Smooth muscle cell (in vitro differentiated cells): ENCODE measurements around the gene UPF3A. TPM values are rescaled to one million over a fixed set of nuclear protein-coding genes. Genes with fewer than 3 reads are reported as not detected.
A peak's percentile ranks its signal among the peaks of the same experiment; 100 is the strongest.
"Not testable (repeated sequence)": the region's sequence is repeated elsewhere in the genome, so short reads cannot be mapped to it uniquely, and the experiment has no call there.

Experiments
- DNase-seq: peaks from one replicate; lab custom pipeline; 2025; ENCODE audit not compliant: unreplicated experiment; lab: John Stamatoyannopoulos, UW
- H2AFZ ChIP-seq: fragments of 200-600 bp; sonication (generic); 2 replicates; pipeline ENCODE4 v1.6.0; 2016; ENCODE audit warnings: antibody characterized with exemption, low read depth, mild to moderate bottlenecking
- H3F3A ChIP-seq: fragments of 200-600 bp; sonication (generic); 2 replicates; pipeline ENCODE4 v1.6.0; 2017; ENCODE audit warnings: antibody characterized with exemption, low read depth
- H3K27ac ChIP-seq: fragments of 200-600 bp; sonication (generic); 2 replicates; pipeline ENCODE4 v1.5.1; 2016; ENCODE audit warnings: low read depth, mild to moderate bottlenecking
- H3K27me3 ChIP-seq: fragments of 200-600 bp; sonication (generic); 2 replicates; pipeline ENCODE4 v1.6.1; 2016; ENCODE audit warnings: low read depth, mild to moderate bottlenecking
- H3K36me3 ChIP-seq: fragments of 200-600 bp; sonication (generic); 2 replicates; pipeline ENCODE4 v1.5.1; 2016; ENCODE audit warnings: low read depth
- H3K4me1 ChIP-seq: fragments of 200-600 bp; sonication (generic); 2 replicates; pipeline ENCODE4 v1.5.1; 2016; ENCODE audit warnings: low read depth
- H3K4me2 ChIP-seq: fragments of 200-600 bp; sonication (generic); 2 replicates; pipeline ENCODE4 v1.6.0; 2016; ENCODE audit warnings: mild to moderate bottlenecking
- H3K4me3 ChIP-seq: fragments of 200-600 bp; sonication (generic); 2 replicates; pipeline ENCODE4 v1.5.1; 2016; ENCODE audit warnings: mild to moderate bottlenecking
- H3K79me2 ChIP-seq: fragments of 200-600 bp; sonication (generic); 2 replicates; pipeline ENCODE4 v1.6.0; 2016; ENCODE audit warnings: low read depth, mild to moderate bottlenecking
- H3K9ac ChIP-seq: fragments of 200-600 bp; sonication (generic); 2 replicates; pipeline ENCODE4 v1.6.0; 2016; ENCODE audit warnings: low read depth
- H3K9me3 ChIP-seq: fragments of 200-600 bp; sonication (generic); replicated peaks from 2 replicates; pipeline ENCODE4 v1.5.1; 2016; ENCODE audit warnings: low read depth
- H4K20me1 ChIP-seq: fragments of 200-600 bp; sonication (generic); 2 replicates; pipeline ENCODE4 v1.6.0; 2016; ENCODE audit warnings: low read depth
- WGBS: methylation state at CpG from one replicate; pipeline ENCODE4 v1.1.7; 2016; ENCODE audit warnings: low lambda C conversion rate; 5-methylcytosine and 5-hydroxymethylcytosine counted together
- polyA plus RNA-seq: library from polyadenylated mRNA; unstranded; fragments of >200 nt; fragmentation: Nextera tagmentation; extraction: Ambion mirVana; gene quantifications from 2 replicates; pipeline ENCODE4 v1.2.1, GENCODE V29; 2016
- total RNA-seq: library from RNA; depleted of rRNA; stranded (reverse); fragments of >200 nt; gene quantifications from 2 replicates; pipeline ENCODE4 v1.2.3, GENCODE V29; 2014
- TF ChIP-seq, protein P1 (sequence below): fragments of 200-600 bp; sonication (generic); IDR thresholded peaks from 2 replicates; pipeline ENCODE4 v1.5.1; 2017; ENCODE audit warnings: borderline replicate concordance, mild to moderate bottlenecking, antibody characterized with exemption; ENCODE audit not compliant: insufficient read depth, poor library complexity, severe bottlenecking

Gene UPF3A
- total and polyA plus RNA-seq, 2 experiments from 2014 or later: 22.4 to 34.1 TPM

DNA sequence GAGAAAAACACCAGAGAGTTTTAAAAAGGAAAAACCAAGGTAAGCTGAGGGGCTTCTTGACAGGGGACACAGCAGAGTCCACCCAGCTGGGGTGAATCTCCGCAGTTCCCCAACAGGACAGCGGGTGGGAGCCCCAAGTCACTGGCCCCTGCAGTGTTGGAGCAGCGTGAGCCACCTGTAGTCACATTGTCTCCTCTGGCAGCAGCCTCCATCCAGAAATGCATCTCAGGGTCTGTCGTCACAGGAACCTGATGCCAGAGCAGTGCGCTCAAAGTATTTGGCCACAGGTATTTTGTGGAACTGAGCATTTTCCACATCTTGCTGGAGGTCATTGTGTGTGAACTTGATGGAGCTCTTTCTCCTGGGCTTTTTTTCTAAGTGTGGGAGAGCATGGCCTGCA is 57.6 kb downstream of the UPF3A start:
- TF ChIP-seq, protein P1, sequence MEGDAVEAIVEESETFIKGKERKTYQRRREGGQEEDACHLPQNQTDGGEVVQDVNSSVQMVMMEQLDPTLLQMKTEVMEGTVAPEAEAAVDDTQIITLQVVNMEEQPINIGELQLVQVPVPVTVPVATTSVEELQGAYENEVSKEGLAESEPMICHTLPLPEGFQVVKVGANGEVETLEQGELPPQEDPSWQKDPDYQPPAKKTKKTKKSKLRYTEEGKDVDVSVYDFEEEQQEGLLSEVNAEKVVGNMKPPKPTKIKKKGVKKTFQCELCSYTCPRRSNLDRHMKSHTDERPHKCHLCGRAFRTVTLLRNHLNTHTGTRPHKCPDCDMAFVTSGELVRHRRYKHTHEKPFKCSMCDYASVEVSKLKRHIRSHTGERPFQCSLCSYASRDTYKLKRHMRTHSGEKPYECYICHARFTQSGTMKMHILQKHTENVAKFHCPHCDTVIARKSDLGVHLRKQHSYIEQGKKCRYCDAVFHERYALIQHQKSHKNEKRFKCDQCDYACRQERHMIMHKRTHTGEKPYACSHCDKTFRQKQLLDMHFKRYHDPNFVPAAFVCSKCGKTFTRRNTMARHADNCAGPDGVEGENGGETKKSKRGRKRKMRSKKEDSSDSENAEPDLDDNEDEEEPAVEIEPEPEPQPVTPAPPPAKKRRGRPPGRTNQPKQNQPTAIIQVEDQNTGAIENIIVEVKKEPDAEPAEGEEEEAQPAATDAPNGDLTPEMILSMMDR: no peak
- no peaks in the 10 kb centered on the region for H3K36me3 ChIP-seq
- no peaks in the 10 kb centered on the region for H4K20me1 ChIP-seq
- H3K9me3 ChIP-seq: no peaks in the 10 kb centered on the region
- no peaks in the 10 kb centered on the region for H3F3A ChIP-seq
- no peak overlapping the region for H3K9ac ChIP-seq
- H3K4me3 ChIP-seq: no peak overlapping the region
- WGBS: 92% methylated on average over 5 of the region's 5 CpGs
- H3K27me3 ChIP-seq: no peaks in the 10 kb centered on the region
- peaks cover 4% of the 10 kb centered on the region for H3K4me1 ChIP-seq
- H2AFZ ChIP-seq: no peak overlapping the region
- no peak overlapping the region for H3K4me2 ChIP-seq
- DNase-seq: no peak
- H3K27ac ChIP-seq: no peak overlapping the region
- H3K79me2 ChIP-seq: no peaks in the 10 kb centered on the region

DNA sequence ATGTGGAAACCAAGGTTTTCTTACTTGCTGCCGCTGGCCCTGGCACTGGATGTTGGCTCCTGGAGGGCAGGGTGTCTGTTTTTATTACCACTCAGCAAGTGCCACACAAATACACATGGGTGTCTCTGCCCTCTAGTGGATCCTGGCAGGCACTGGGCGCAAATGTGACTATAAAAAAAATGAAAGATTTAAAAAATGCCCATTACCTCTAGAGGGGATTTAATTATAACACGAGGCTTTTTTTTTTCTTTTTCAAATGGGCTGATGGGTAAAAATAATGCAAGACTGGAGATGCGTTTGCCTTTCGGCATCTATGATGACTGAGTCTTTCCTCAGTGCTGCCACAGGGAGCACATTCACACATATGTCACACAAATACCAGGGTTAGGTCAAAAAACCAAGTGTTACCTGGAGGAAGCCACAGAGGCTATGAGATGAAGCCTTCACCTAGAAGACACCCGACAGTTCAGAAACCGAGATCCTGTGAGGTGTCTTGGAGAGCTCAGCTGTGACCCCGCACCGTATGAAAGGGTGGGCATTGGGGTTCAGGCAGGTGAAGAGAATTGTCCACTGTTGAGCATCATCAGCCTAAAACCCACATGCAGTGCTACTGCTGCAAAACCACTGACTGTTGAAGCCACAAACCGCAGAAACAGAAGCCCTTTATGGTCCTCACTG is 58.6 kb downstream of the UPF3A start:
- H3K4me2 ChIP-seq: no peak overlapping the region
- H4K20me1 ChIP-seq: no peaks in the 10 kb centered on the region
- WGBS: 80% methylated on average over 10 of the region's 10 CpGs
- H3K27ac ChIP-seq: no peak overlapping the region
- DNase-seq: no peak
- H2AFZ ChIP-seq: no peak overlapping the region
- H3K4me3 ChIP-seq: no peak overlapping the region
- no peaks in the 10 kb centered on the region for H3K79me2 ChIP-seq
- H3K27me3 ChIP-seq: no peaks in the 10 kb centered on the region
- no peaks in the 10 kb centered on the region for H3K36me3 ChIP-seq
- no peak overlapping the region for H3K9ac ChIP-seq
- H3K4me1 ChIP-seq: no peaks in the 10 kb centered on the region
- TF ChIP-seq, protein P1: peak; percentile 51
- no peaks in the 10 kb centered on the region for H3K9me3 ChIP-seq
- H3F3A ChIP-seq: no peaks in the 10 kb centered on the region

DNA sequence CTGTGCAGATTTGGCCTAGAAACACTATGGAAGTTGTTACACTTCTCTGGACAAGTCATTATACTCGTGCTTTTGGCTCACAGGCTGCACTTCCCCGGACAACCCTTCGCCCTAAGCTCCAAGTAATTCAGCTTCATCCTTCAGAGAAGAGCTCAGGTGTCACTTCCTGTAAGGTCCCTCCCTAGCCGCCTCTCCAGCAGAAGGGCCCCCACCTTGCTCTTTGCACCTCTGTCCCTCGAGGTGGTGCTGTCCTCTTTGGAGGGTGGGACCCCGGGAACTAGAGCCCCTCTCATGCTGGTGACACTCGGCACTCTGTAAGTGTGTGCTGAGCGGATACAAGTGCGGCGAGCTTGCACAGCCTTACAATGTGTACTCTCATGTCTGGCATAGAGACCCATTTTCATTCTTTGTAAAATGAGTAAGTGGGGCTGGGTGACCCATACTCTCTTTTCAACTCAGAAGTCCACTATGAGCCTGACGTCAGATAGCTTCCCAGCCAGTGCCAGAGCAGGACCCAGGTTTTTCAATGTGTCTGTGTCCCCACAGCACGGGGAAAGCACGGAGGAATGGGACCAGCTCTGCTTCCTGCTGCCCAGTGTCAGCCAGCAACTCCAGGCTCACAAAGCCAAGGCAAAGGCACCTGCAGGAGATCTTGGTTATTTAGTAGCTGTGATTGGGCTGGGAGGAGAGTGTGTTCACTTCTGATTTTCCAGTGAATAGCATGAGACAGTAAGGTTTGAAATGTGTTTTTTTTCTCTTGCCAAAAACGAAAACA is 59.8 kb downstream of the UPF3A start:
- Histone ChIP-seq H3K36me3 (no peaks in the 10 kb centered on the region), H3K9me3 (no peaks in the 10 kb centered on the region), H3K27me3 (no peaks in the 10 kb centered on the region), H3K4me3 (no peak overlapping the region), H3K79me2 (no peaks in the 10 kb centered on the region), H3F3A (no peaks in the 10 kb centered on the region), H2AFZ (no peak overlapping the region), H3K4me1 (no peaks in the 10 kb centered on the region), H3K4me2 (no peak overlapping the region), H3K27ac (no peak overlapping the region), H4K20me1 (no peaks in the 10 kb centered on the region), H3K9ac (no peak overlapping the region)
- TF ChIP-seq, protein P1: no peak
- DNase-seq: no peak
- WGBS: 78% methylated on average over 14 of the region's 14 CpGs

DNA sequence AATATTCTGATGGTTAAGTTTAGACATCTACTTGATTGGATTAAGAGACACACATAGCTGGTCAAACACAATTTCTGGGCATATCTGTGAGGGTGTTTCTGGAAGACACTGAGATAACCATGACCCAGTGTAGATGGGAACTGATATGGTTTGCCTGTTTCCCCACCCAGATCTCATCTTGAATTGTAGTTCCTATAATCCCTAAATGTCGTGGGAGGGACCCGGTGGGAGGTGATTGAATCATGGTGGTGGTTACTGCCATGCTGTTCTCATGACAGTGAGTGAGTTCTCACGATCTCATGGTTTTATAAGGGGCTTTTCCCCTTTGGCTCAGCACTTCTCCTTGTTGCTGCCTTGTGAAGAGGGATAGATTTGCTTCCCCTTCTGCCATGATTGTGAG is 65.9 kb downstream of the UPF3A start:
- not testable (repeated sequence) for H3K36me3 ChIP-seq, H3K4me1 ChIP-seq, H3K79me2 ChIP-seq, H3K4me2 ChIP-seq, H3K9ac ChIP-seq, H2AFZ ChIP-seq, H3K27ac ChIP-seq, H3K4me3 ChIP-seq, DNase-seq, H3K27me3 ChIP-seq, H3F3A ChIP-seq, H4K20me1 ChIP-seq, H3K9me3 ChIP-seq
- 79% methylated on average over 3 of the region's 3 CpGs for WGBS
